NCI-H187 treated with DMSO at 0.1 percent for 48 hours (cell line): Measurements from ENCODE around the gene PIK3R1.
"Not testable (repeated sequence)": the region's sequence is repeated elsewhere in the genome, so short reads cannot be mapped to it uniquely, and the experiment has no call there.

ENCODE experiments used
- DNase-seq: peaks from one replicate; lab custom pipeline; 2025; lab: John Stamatoyannopoulos, UW

Gene PIK3R1

GRCh38 chr5:68226546-68227073, 11.1 kb downstream of the PIK3R1 start:
- no peak for DNase-seq

- no peak for DNase-seq
These were observed 12.1 kb downstream of the PIK3R1 start for GRCh38 chr5:68227532-68228160.

- DNase-seq = no peak
These were observed 13.9 kb downstream of the PIK3R1 start for GRCh38 chr5:68229416-68229815.

- no peak for DNase-seq
These were observed 14.7 kb downstream of the PIK3R1 start for GRCh38 chr5:68230285-68230684.

GRCh38 chr5:68231414-68232076, 16.0 kb downstream of the PIK3R1 start:
- no peak for DNase-seq

- no peak for DNase-seq
These were observed 16.7 kb downstream of the PIK3R1 start for GRCh38 chr5:68232277-68232676.

GRCh38 chr5:68233075-68233474, 17.5 kb downstream of the PIK3R1 start:
- DNase-seq = no peak

- not testable (repeated sequence) for DNase-seq
These were observed 19.7 kb downstream of the PIK3R1 start for GRCh38 chr5:68235229-68235628.

- no peak for DNase-seq
These were observed 22.2 kb downstream of the PIK3R1 start for GRCh38 chr5:68237715-68238114.

- no peak for DNase-seq
These were observed 23.9 kb downstream of the PIK3R1 start for GRCh38 chr5:68239487-68239886.

GRCh38 chr5:68240202-68240601, 24.6 kb downstream of the PIK3R1 start:
- DNase-seq = no peak

GRCh38 chr5:68240771-68241170, 25.2 kb downstream of the PIK3R1 start:
- DNase-seq = no peak

GRCh38 chr5:68242743-68243142, 27.2 kb downstream of the PIK3R1 start:
- no peak for DNase-seq

GRCh38 chr5:68243251-68243650, 27.7 kb downstream of the PIK3R1 start:
- DNase-seq = no peak

GRCh38 chr5:68243681-68244080, 28.1 kb downstream of the PIK3R1 start:
- no peak for DNase-seq

GRCh38 chr5:68245319-68245718, 29.8 kb downstream of the PIK3R1 start:
- no peak for DNase-seq

GRCh38 chr5:68246802-68247201, 31.2 kb downstream of the PIK3R1 start:
- no peak for DNase-seq

GRCh38 chr5:68247627-68248026, 32.1 kb downstream of the PIK3R1 start:
- no peak for DNase-seq

GRCh38 chr5:68248896-68249295, 33.3 kb downstream of the PIK3R1 start:
- no peak for DNase-seq

GRCh38 chr5:68249520-68249919, 34.0 kb downstream of the PIK3R1 start:
- no peak for DNase-seq

GRCh38 chr5:68250661-68251298, 35.2 kb downstream of the PIK3R1 start:
- no peak for DNase-seq

GRCh38 chr5:68251386-68251785, 35.8 kb downstream of the PIK3R1 start:
- no peak for DNase-seq
